WTC11 (cell line): ENCODE measurements around the gene HRCT1. TPM values are rescaled to one million over a fixed set of nuclear protein-coding genes. Genes with fewer than 3 reads are reported as not detected.

Source experiments
- ATAC-seq: fragments of 200-7000 bp; cut with Tn5 transposase; 2 replicates; pipeline ENCODE4 v1.10.0; 2021; ENCODE audit warnings: mild to moderate bottlenecking, moderate library complexity
- CTCF ChIA-PET: fragments of 300-600 bp; sonication (Branson Sonifier 250); formaldehyde crosslinking; loops from one replicate; lab custom pipeline; 2021; ENCODE audit warnings: antibody characterized with exemption; lab: Charles Lee
- POLR2A ChIA-PET: fragments of 350-600 bp; sonication (Branson Sonifier 250); formaldehyde crosslinking; loops from one replicate; lab custom pipeline; 2021; ENCODE audit warnings: antibody characterized with exemption; lab: Charles Lee
- DNase-seq: peaks from one replicate; pipeline ENCODE4 v3.0.0; 2021; ENCODE audit warnings: low spot score
- H3K27ac Mint-ChIP-seq: 2 replicates; pipeline ENCODE4 v1.8.0; 2021; ENCODE audit warnings: mixed read lengths
- H3K27me3 Mint-ChIP-seq: 2 replicates; pipeline ENCODE4 v1.8.0; 2021; ENCODE audit warnings: low read depth, mild to moderate bottlenecking, moderate library complexity, mixed read lengths
- H3K36me3 Mint-ChIP-seq: 2 replicates; pipeline ENCODE4 v1.8.0; 2021; ENCODE audit warnings: mixed read lengths
- H3K4me1 Mint-ChIP-seq: 2 replicates; pipeline ENCODE4 v1.8.0; 2022; ENCODE audit warnings: mixed read lengths
- H3K4me3 Mint-ChIP-seq: 2 replicates; pipeline ENCODE4 v1.8.0; 2021; ENCODE audit warnings: mild to moderate bottlenecking, moderate library complexity, mixed read lengths
- H3K9me3 Mint-ChIP-seq: 2 replicates; pipeline ENCODE4 v1.8.0; 2021; ENCODE audit warnings: mixed read lengths
- AR ChIP-seq: fragments of 250-450 bp; sonication (Bioruptor Pico); IDR thresholded peaks from 2 replicates; pipeline ENCODE4 v1.9.0; 2021; ENCODE audit warnings: mild to moderate bottlenecking
- ATF6 ChIP-seq: sonication (generic); formaldehyde crosslinking; IDR thresholded peaks from 2 replicates; pipeline ENCODE4 v1.8.1; 2023; ENCODE audit warnings: mild to moderate bottlenecking, missing genetic modification reagents
- E2F4 ChIP-seq: sonication (generic); formaldehyde crosslinking; IDR thresholded peaks from 2 replicates; pipeline ENCODE4 v1.8.1; 2022; ENCODE audit warnings: low read depth, mild to moderate bottlenecking, moderate library complexity, missing genetic modification reagents, borderline replicate concordance
- FOXJ3 ChIP-seq: sonication (generic); formaldehyde crosslinking; IDR thresholded peaks from 2 replicates; pipeline ENCODE4 v1.9.0; 2021; ENCODE audit warnings: missing genetic modification reagents, mild to moderate bottlenecking, borderline replicate concordance
- FOXK1 ChIP-seq: sonication (generic); formaldehyde crosslinking; IDR thresholded peaks from 2 replicates; pipeline ENCODE4 v1.8.0; 2022; ENCODE audit warnings: mild to moderate bottlenecking, moderate library complexity, missing genetic modification reagents
- MLX ChIP-seq: sonication (generic); formaldehyde crosslinking; IDR thresholded peaks from 2 replicates; pipeline ENCODE4 v1.8.1; 2023; ENCODE audit warnings: mild to moderate bottlenecking, missing genetic modification reagents, moderate library complexity
- MYBL2 ChIP-seq: sonication (generic); formaldehyde crosslinking; IDR thresholded peaks from 2 replicates; pipeline ENCODE4 v1.8.1; 2023; ENCODE audit warnings: mild to moderate bottlenecking, moderate library complexity, missing genetic modification reagents
- NFATC4 ChIP-seq: fragments of 250-450 bp; sonication (Bioruptor Pico); IDR thresholded peaks from 2 replicates; pipeline ENCODE4 v1.9.0; 2021; ENCODE audit warnings: mild to moderate bottlenecking
- NFE2L1 ChIP-seq: sonication (generic); formaldehyde crosslinking; IDR thresholded peaks from 2 replicates; pipeline ENCODE4 v1.8.1; 2023; ENCODE audit warnings: missing genetic modification reagents
- PREB ChIP-seq: sonication (generic); formaldehyde crosslinking; IDR thresholded peaks from 2 replicates; pipeline ENCODE4 v1.8.1; 2022; ENCODE audit warnings: mild to moderate bottlenecking, missing genetic modification reagents, moderate library complexity, borderline replicate concordance
- PRRX2 ChIP-seq: fragments of 250-450 bp; sonication (Bioruptor Pico); IDR thresholded peaks from 2 replicates; pipeline ENCODE4 v1.8.0; 2021; ENCODE audit warnings: mild to moderate bottlenecking
- RELA ChIP-seq: sonication (generic); formaldehyde crosslinking; IDR thresholded peaks from 2 replicates; pipeline ENCODE4 v1.8.1; 2022; ENCODE audit warnings: missing genetic modification reagents, mild to moderate bottlenecking, borderline replicate concordance
- RORB ChIP-seq: fragments of 250-450 bp; sonication (Bioruptor Pico); IDR thresholded peaks from 2 replicates; pipeline ENCODE4 v1.9.0; 2021; ENCODE audit warnings: mild to moderate bottlenecking
- STAT6 ChIP-seq: sonication (generic); formaldehyde crosslinking; conservative IDR thresholded peaks from 2 replicates; pipeline ENCODE4 v1.8.1; 2023; ENCODE audit warnings: mild to moderate bottlenecking, low read depth, missing genetic modification reagents, moderate library complexity
- TEAD1 ChIP-seq: sonication (generic); formaldehyde crosslinking; IDR thresholded peaks from 2 replicates; pipeline ENCODE4 v1.8.0; 2022; ENCODE audit warnings: mild to moderate bottlenecking, missing genetic modification reagents
- ZBTB21 ChIP-seq: sonication (generic); formaldehyde crosslinking; IDR thresholded peaks from 2 replicates; pipeline ENCODE4 v1.8.1; 2023; ENCODE audit warnings: mild to moderate bottlenecking, missing genetic modification reagents, borderline replicate concordance
- ZNF219 ChIP-seq: sonication (generic); formaldehyde crosslinking; IDR thresholded peaks from 2 replicates; pipeline ENCODE4 v1.8.0; 2023; ENCODE audit warnings: missing genetic modification reagents, mild to moderate bottlenecking, borderline replicate concordance
- ZNF281 ChIP-seq: sonication (generic); formaldehyde crosslinking; IDR thresholded peaks from 2 replicates; pipeline ENCODE4 v1.8.0; 2023; ENCODE audit warnings: mild to moderate bottlenecking, missing genetic modification reagents
- ZNF671 ChIP-seq: fragments of 250-450 bp; sonication (Bioruptor Pico); IDR thresholded peaks from 2 replicates; pipeline ENCODE4 v1.8.0; 2021; ENCODE audit warnings: mild to moderate bottlenecking
- total RNA-seq: library from RNA; stranded (reverse); gene quantifications from 3 replicates; pipeline ENCODE4 v1.2.3, GENCODE V29; 2021

The HRCT1 gene
- total RNA-seq, 1 experiment from 2014 or later: not detected

GRCh38 chr9:35938474-35939356, 32.7 kb downstream of the HRCT1 start:
- CTCF ChIA-PET: interaction anchor here (1.5 kb wide), 1 partner anchor 11 kb away, joined by 3 read pairs; no protein-coding TSS in a partner anchor
- ATAC-seq: no peak
- no peak for TF ChIP-seq ZNF281 (CRISPR knock-in tag)
- no peak for TF ChIP-seq ZNF219
- TF ChIP-seq, all 79 proteins: peak for 0
- POLR2A ChIA-PET: no interaction called here
- peaks cover 8% of the 10 kb centered on the region for H3K9me3 Mint-ChIP-seq
- H3K4me3 Mint-ChIP-seq: no peak overlapping the region
- no peaks in the 10 kb centered on the region for H3K36me3 Mint-ChIP-seq
- no peaks in the 10 kb centered on the region for H3K4me1 Mint-ChIP-seq
- no peak overlapping the region for H3K27ac Mint-ChIP-seq
- H3K27me3 Mint-ChIP-seq: peaks cover 48% of the 10 kb centered on the region
- DNase-seq: no peak

- Mint-ChIP-seq H3K4me3 (no peak overlapping the region), H3K4me1 (no peaks in the 10 kb centered on the region), H3K27me3 (peaks cover 58% of the 10 kb centered on the region), H3K27ac (no peak overlapping the region), H3K9me3 (peaks cover 10% of the 10 kb centered on the region), H3K36me3 (no peaks in the 10 kb centered on the region)
- DNase-seq (no peak), ATAC-seq (no peak)
- ChIA-PET CTCF (interaction anchor here (1.0 to 2.3 kb wide), 4 partner anchors 10 to 126 kb away, joined by 3 to 6 read pairs (median 4); no protein-coding TSS in a partner anchor), POLR2A (no interaction called here)
- no peak for TF ChIP-seq RELA (CRISPR knock-in tag)
- TF ChIP-seq MLX: no peak
- no peak for TF ChIP-seq NFATC4 (CRISPR knock-in tag)
- TF ChIP-seq E2F4 (CRISPR knock-in tag): no peak
- TF ChIP-seq ATF6 (CRISPR knock-in tag): no peak
- TF ChIP-seq STAT6: no peak
- TF ChIP-seq ZNF671 (CRISPR knock-in tag): no peak
- no peak for TF ChIP-seq ZNF219
- TF ChIP-seq PREB (CRISPR knock-in tag): no peak
- TF ChIP-seq AR (CRISPR knock-in tag): no peak
- TF ChIP-seq MYBL2 (CRISPR knock-in tag): no peak
- no peak for TF ChIP-seq RORB (CRISPR knock-in tag)
- no peak for TF ChIP-seq ZBTB21 (CRISPR knock-in tag)
- no peak for TF ChIP-seq FOXJ3
- TF ChIP-seq FOXK1: no peak
- no peak for TF ChIP-seq NFE2L1 (CRISPR knock-in tag)
- no peak for TF ChIP-seq TEAD1 (CRISPR knock-in tag)
- TF ChIP-seq PRRX2: no peak
These were observed 33.8 kb downstream of the HRCT1 start for GRCh38 chr9:35939679-35940250.
